H9 (cell line): ENCODE results near the gene ARHGEF17. TPM values are rescaled to one million over a fixed set of nuclear protein-coding genes. Genes with fewer than 3 reads are reported as not detected.

Experiments used
- DNase-seq: peaks from one replicate; pipeline ENCODE4 v3.0.0-alpha.2; 2017
- H2AFZ ChIP-seq: one replicate; pipeline ENCODE4 v1.6.1; 2013; ENCODE audit warnings: mild to moderate bottlenecking, low read length, control low read depth, moderate library complexity
- H2AK5ac ChIP-seq: 2 replicates; pipeline ENCODE4 v1.6.1; 2013; ENCODE audit warnings: low read length, control low read depth, mixed read lengths; ENCODE audit not compliant: insufficient read length
- H2BK120ac ChIP-seq: one replicate; pipeline ENCODE4 v1.6.1; 2013; ENCODE audit warnings: low read depth, mild to moderate bottlenecking, low read length, control low read depth, inconsistent platforms; ENCODE audit not compliant: poor library complexity, severe bottlenecking
- H2BK12ac ChIP-seq: 2 replicates; pipeline ENCODE4 v1.6.1; 2013; ENCODE audit warnings: low read length, control low read depth, mixed read lengths, low read depth; ENCODE audit not compliant: insufficient read length
- H2BK15ac ChIP-seq: 2 replicates; pipeline ENCODE4 v1.6.1; 2013; ENCODE audit warnings: low read depth, low read length, control low read depth
- H2BK20ac ChIP-seq: one replicate; pipeline ENCODE4 v1.6.1; 2013; ENCODE audit warnings: low read depth, mild to moderate bottlenecking, low read length, control low read depth, inconsistent platforms; ENCODE audit not compliant: poor library complexity, severe bottlenecking
- H2BK5ac ChIP-seq: 2 replicates; pipeline ENCODE4 v1.6.1; 2013; ENCODE audit warnings: low read length, control low read depth, mixed read lengths; ENCODE audit not compliant: insufficient read length
- H3K14ac ChIP-seq: 2 replicates; pipeline ENCODE4 v1.6.1; 2013; ENCODE audit warnings: low read length, control low read depth; ENCODE audit not compliant: insufficient read depth
- H3K18ac ChIP-seq: 2 replicates; pipeline ENCODE4 v1.6.1; 2013; ENCODE audit warnings: low read depth, mild to moderate bottlenecking, mixed read lengths, low read length, control low read depth; ENCODE audit not compliant: insufficient read length
- H3K23ac ChIP-seq: 2 replicates; pipeline ENCODE4 v1.6.1; 2013; ENCODE audit warnings: low read length, control low read depth, mixed read lengths, low read depth; ENCODE audit not compliant: insufficient read length
- H3K23me2 ChIP-seq: 2 replicates; pipeline ENCODE4 v1.6.1; 2013; ENCODE audit warnings: low read depth, mild to moderate bottlenecking, mixed read lengths, low read length, control low read depth; ENCODE audit not compliant: insufficient read length, poor library complexity, severe bottlenecking
- H3K27ac ChIP-seq: 2 replicates; pipeline ENCODE4 v1.5.1; 2013; ENCODE audit warnings: low read length, control low read depth, mixed read lengths, low read depth; ENCODE audit not compliant: insufficient read length
- H3K27me3 ChIP-seq: 2 replicates; pipeline ENCODE4 v1.6.1; 2013; ENCODE audit warnings: low read length, control low read depth, inconsistent platforms; ENCODE audit not compliant: insufficient read depth
- H3K4ac ChIP-seq: 2 replicates; pipeline ENCODE4 v1.6.1; 2013; ENCODE audit warnings: low read depth, mild to moderate bottlenecking, control low read depth, inconsistent platforms, low read length, moderate library complexity
- H3K4me1 ChIP-seq: 2 replicates; pipeline ENCODE4 v1.6.1; 2013; ENCODE audit warnings: low read length, control low read depth, inconsistent platforms; ENCODE audit not compliant: insufficient read depth
- H3K4me2 ChIP-seq: 2 replicates; pipeline ENCODE4 v1.6.1; 2013; ENCODE audit warnings: low read length, control low read depth, mixed read lengths; ENCODE audit not compliant: insufficient read length, insufficient read depth
- H3K56ac ChIP-seq: 2 replicates; pipeline ENCODE4 v1.6.1; 2013; ENCODE audit warnings: low read depth, mild to moderate bottlenecking, mixed read lengths, low read length, control low read depth; ENCODE audit not compliant: insufficient read length
- H3K79me1 ChIP-seq: 2 replicates; pipeline ENCODE4 v1.6.1; 2013; ENCODE audit warnings: low read depth, mild to moderate bottlenecking, moderate library complexity, low read length, control low read depth, inconsistent platforms; ENCODE audit not compliant: insufficient read depth, poor library complexity, severe bottlenecking
- H3K79me2 ChIP-seq: 2 replicates; pipeline ENCODE4 v1.6.1; 2013; ENCODE audit warnings: low read length, control low read depth, inconsistent platforms; ENCODE audit not compliant: insufficient read depth
- H3K9ac ChIP-seq: 2 replicates; pipeline ENCODE4 v1.6.1; 2013; ENCODE audit warnings: low read length, control low read depth, mixed read lengths; ENCODE audit not compliant: insufficient read length; ENCODE audit errors: extremely low read depth
- H3K9me3 ChIP-seq: one replicate; pipeline ENCODE4 v1.6.1; 2013; ENCODE audit warnings: low read depth, low read length, inconsistent platforms; ENCODE audit not compliant: control insufficient read depth
- H3T11ph ChIP-seq: one replicate; pipeline ENCODE4 v1.6.1; 2013; ENCODE audit warnings: mild to moderate bottlenecking, low read length, control low read depth, inconsistent platforms
- H4K20me1 ChIP-seq: one replicate; pipeline ENCODE4 v1.6.1; 2013; ENCODE audit not compliant: control insufficient read depth, insufficient read length, insufficient read depth
- H4K5ac ChIP-seq: 2 replicates; pipeline ENCODE4 v1.6.1; 2013; ENCODE audit warnings: low read depth, mild to moderate bottlenecking, mixed read lengths, low read length, control low read depth; ENCODE audit not compliant: insufficient read length
- H4K8ac ChIP-seq: replicated peaks from 2 replicates; pipeline ENCODE4 v1.6.1; 2013; ENCODE audit warnings: low read length, control low read depth, mixed read lengths, low read depth; ENCODE audit not compliant: insufficient read length
- H4K91ac ChIP-seq: 2 replicates; pipeline ENCODE4 v1.6.1; 2013; ENCODE audit warnings: low read depth, mild to moderate bottlenecking, moderate library complexity, mixed read lengths, low read length, control low read depth; ENCODE audit not compliant: insufficient read length
- H3K27ac Mint-ChIP-seq, 3 experiments: 2 replicates in 2 of 3; 3 replicates in 1 of 3; pipeline ENCODE4 v1.8.0; 2020 to 2021; ENCODE audit warnings: mixed read lengths in 3 of 3, mild to moderate bottlenecking in 1 of 3, moderate library complexity in 1 of 3
- H3K27me3 Mint-ChIP-seq: 2 replicates; pipeline ENCODE4 v1.8.0; 2021; ENCODE audit warnings: low read depth, mild to moderate bottlenecking, moderate library complexity, mixed read lengths
- H3K36me3 Mint-ChIP-seq, 3 experiments: 2 replicates in 2 of 3; 3 replicates in 1 of 3; pipeline ENCODE4 v1.8.0; 2020 to 2021; ENCODE audit warnings: low read depth in 3 of 3, mixed read lengths in 3 of 3; ENCODE audit not compliant: insufficient read depth in 1 of 3
- H3K4me1 Mint-ChIP-seq, 2 experiments: 2 replicates each; pipeline ENCODE4 v1.8.0; 2020; ENCODE audit warnings: mixed read lengths in 2 of 2
- H3K4me3 Mint-ChIP-seq, 2 experiments: 2 replicates in 1 of 2; 3 replicates in 1 of 2; pipeline ENCODE4 v1.8.0; 2020 to 2021; ENCODE audit warnings: mild to moderate bottlenecking in 2 of 2, mixed read lengths in 2 of 2, moderate library complexity in 1 of 2
- H3K9me3 Mint-ChIP-seq, 2 experiments: 2 replicates in 1 of 2; 3 replicates in 1 of 2; pipeline ENCODE4 v1.8.0; 2020; ENCODE audit warnings: mild to moderate bottlenecking in 2 of 2, mixed read lengths in 2 of 2, moderate library complexity in 1 of 2
- WGBS: extraction: QIAGEN DNeasy Blood & Tissue Kit; methylation state at CpG from one replicate; pipeline ENCODE4 v1.1.7; 2013; ENCODE audit warnings: missing lambda C conversion rate, low lambda C conversion rate, mixed read lengths; ENCODE audit not compliant: insufficient read length; ENCODE audit errors: extremely low coverage; 5-methylcytosine and 5-hydroxymethylcytosine counted together
- total RNA-seq: library from RNA; stranded (reverse); gene quantifications from 2 replicates; pipeline ENCODE4 v1.2.1, GENCODE V29; 2021
- TF ChIP-seq, protein P1 (sequence below): fragments of 200-600 bp; sonication (generic); conservative IDR thresholded peaks from 3 replicates; pipeline ENCODE4 v1.8.0; 2021; ENCODE audit warnings: antibody characterized with exemption, mild to moderate bottlenecking

The ARHGEF17 gene
- total RNA-seq, 1 experiment from 2014 or later, result 7.4 TPM

DNA sequence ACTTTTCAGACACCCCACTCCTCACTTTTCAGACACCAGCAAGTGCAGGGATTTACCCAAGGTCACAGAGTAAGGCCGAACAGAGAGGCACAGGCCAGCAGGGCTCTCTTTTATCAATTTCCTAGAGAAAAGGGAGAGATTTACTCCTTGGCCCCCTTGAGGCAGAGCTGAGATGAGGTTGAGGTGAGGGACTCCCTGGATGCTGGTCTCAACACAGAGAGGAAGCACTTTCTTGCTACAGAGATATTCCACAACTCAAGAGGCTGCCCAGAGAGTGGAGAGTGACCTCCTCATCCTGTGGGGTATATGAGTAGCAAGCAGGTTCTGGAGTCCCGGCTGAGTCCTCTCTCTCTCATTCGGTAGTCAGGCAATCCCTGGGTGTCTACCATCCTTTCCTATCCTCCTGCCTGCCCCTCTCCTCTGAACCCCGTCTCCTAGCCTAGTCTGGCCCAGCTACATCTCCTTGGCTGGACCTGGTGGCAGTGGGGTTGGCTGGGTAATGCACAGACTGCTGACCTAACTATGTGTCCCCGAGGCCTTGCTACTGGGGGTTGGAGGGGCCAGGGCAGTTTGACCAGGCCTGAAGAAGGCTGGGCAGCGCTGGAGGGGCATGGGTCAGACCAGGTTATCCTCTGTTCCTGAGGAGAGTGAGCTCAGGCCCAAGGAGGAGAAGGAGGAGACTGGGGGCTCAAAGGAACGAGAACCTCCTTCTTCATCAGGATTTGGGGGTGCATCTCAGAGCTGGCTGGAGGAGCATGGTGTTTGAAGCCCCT is 1.8 kb upstream of the ARHGEF17 start:
- no peak overlapping the region for H2BK20ac ChIP-seq
- TF ChIP-seq, protein P1, sequence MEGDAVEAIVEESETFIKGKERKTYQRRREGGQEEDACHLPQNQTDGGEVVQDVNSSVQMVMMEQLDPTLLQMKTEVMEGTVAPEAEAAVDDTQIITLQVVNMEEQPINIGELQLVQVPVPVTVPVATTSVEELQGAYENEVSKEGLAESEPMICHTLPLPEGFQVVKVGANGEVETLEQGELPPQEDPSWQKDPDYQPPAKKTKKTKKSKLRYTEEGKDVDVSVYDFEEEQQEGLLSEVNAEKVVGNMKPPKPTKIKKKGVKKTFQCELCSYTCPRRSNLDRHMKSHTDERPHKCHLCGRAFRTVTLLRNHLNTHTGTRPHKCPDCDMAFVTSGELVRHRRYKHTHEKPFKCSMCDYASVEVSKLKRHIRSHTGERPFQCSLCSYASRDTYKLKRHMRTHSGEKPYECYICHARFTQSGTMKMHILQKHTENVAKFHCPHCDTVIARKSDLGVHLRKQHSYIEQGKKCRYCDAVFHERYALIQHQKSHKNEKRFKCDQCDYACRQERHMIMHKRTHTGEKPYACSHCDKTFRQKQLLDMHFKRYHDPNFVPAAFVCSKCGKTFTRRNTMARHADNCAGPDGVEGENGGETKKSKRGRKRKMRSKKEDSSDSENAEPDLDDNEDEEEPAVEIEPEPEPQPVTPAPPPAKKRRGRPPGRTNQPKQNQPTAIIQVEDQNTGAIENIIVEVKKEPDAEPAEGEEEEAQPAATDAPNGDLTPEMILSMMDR, result peak; percentile 53; the same call in 2 of the 3 replicates
- no peak overlapping the region for H3K56ac ChIP-seq
- peaks cover 53% of the 10 kb centered on the region for H3K27me3 Mint-ChIP-seq
- H3K23ac ChIP-seq, result no peak overlapping the region
- H2AFZ ChIP-seq, result no peak overlapping the region
- H2AK5ac ChIP-seq, result no peak overlapping the region
- peak overlapping the region; percentile 30 to 81; a peak in 4 of 5 replicates for H3K4me3 Mint-ChIP-seq
- no peak overlapping the region for H4K8ac ChIP-seq
- peaks cover 0 to 5% (median 0%) of the 10 kb centered on the region in 3 experiments; a peak in 2 of 7 replicates for H3K36me3 Mint-ChIP-seq
- no peak overlapping the region for H2BK12ac ChIP-seq
- H3K14ac ChIP-seq, result no peak overlapping the region
- H3K4me1 ChIP-seq, result no peaks in the 10 kb centered on the region
- no peaks in the 10 kb centered on the region; a peak in 1 of 5 replicates for H3K9me3 Mint-ChIP-seq
- WGBS, result no CpG with 5 or more reads among the region's 7 CpGs
- no peak overlapping the region for H3K9ac ChIP-seq
- H3K9me3 ChIP-seq, result no peaks in the 10 kb centered on the region
- H2BK120ac ChIP-seq, result no peak overlapping the region
- no peak overlapping the region for H3K4ac ChIP-seq
- no peak overlapping the region for H4K5ac ChIP-seq
- peak overlapping the region; percentile 77 for H3K4me2 ChIP-seq
- no peak for DNase-seq
- peaks cover 4% of the 10 kb centered on the region; the same call in 1 of the 2 replicates for H3K27me3 ChIP-seq
- no peaks in the 10 kb centered on the region for H4K20me1 ChIP-seq
- no peak overlapping the region for H3K18ac ChIP-seq
- H3K27ac ChIP-seq, result no peak overlapping the region
- H2BK15ac ChIP-seq, result no peak overlapping the region
- no peaks in the 10 kb centered on the region for H3K79me2 ChIP-seq
- no peak overlapping the region for H3K27ac Mint-ChIP-seq
- peaks cover 24% of the 10 kb centered on the region for H3K23me2 ChIP-seq
- H4K91ac ChIP-seq, result no peak overlapping the region
- H2BK5ac ChIP-seq, result no peak overlapping the region
- no peak overlapping the region for H3T11ph ChIP-seq
- H3K4me1 Mint-ChIP-seq, result peaks cover 11 to 19% of the 10 kb centered on the region in 2 experiments
- H3K79me1 ChIP-seq, result no peaks in the 10 kb centered on the region
